ENCODE measurements around the gene H2BK1.

The H2BK1 gene

GRCh38 chr7:151243045-151243349 is 32.7 kb upstream of the H2BK1 start:
- Mint-ChIP-seq H3K36me3 (ENCODE audit: insufficient read depth) (peaks cover 14% of the 10 kb centered on the region), H3K27ac (ENCODE audit: low read depth) (peak overlapping the region; percentile 65), H3K9me3 (no peaks in the 10 kb centered on the region), H3K4me3 (peak overlapping the region; percentile 70), H3K4me1 (peaks cover 34% of the 10 kb centered on the region), H3K27me3 (peaks cover 23% of the 10 kb centered on the region)
- DNase-seq (ENCODE audit: low spot score in 2 of 2) (no peak), ATAC-seq (replicated peaks; ENCODE audit: extremely low read depth, poor library complexity, severe bottlenecking) (no peak)

GRCh38 chr7:151242159-151243044 is 32.1 kb upstream of the H2BK1 start:
- ATAC-seq (replicated peaks; ENCODE audit: extremely low read depth, poor library complexity, severe bottlenecking) = no peak
- no peaks in the 10 kb centered on the region for H3K9me3 Mint-ChIP-seq

GRCh38 chr7:151241755-151242096 is 31.4 kb upstream of the H2BK1 start:
- DNase-seq (ENCODE audit: low spot score in 2 of 2) (no peak), ATAC-seq (replicated peaks; ENCODE audit: extremely low read depth, poor library complexity, severe bottlenecking) (no peak)
- peaks cover 17% of the 10 kb centered on the region for H3K36me3 Mint-ChIP-seq (ENCODE audit: insufficient read depth)
- peaks cover 10% of the 10 kb centered on the region for H3K27me3 Mint-ChIP-seq
- peaks cover 29% of the 10 kb centered on the region for H3K4me1 Mint-ChIP-seq
- H3K9me3 Mint-ChIP-seq = no peaks in the 10 kb centered on the region
- no peak overlapping the region for H3K4me3 Mint-ChIP-seq
- no peak overlapping the region for H3K27ac Mint-ChIP-seq (ENCODE audit: low read depth)

More at GRCh38 chr7:151242159-151243044, 32.1 kb upstream of the H2BK1 start:
- Mint-ChIP-seq H3K27ac (ENCODE audit: low read depth) (peak overlapping the region; percentile 65), H3K27me3 (peaks cover 17% of the 10 kb centered on the region), H3K4me3 (no peak overlapping the region), H3K36me3 (ENCODE audit: insufficient read depth) (peaks cover 14% of the 10 kb centered on the region), H3K4me1 (peaks cover 29% of the 10 kb centered on the region)
- no peak for DNase-seq (ENCODE audit: low spot score in 2 of 2)

- no peak overlapping the region for H3K4me3 Mint-ChIP-seq
- peaks cover 19% of the 10 kb centered on the region for H3K36me3 Mint-ChIP-seq (ENCODE audit: insufficient read depth)
- H3K4me1 Mint-ChIP-seq = peaks cover 24% of the 10 kb centered on the region
- H3K27me3 Mint-ChIP-seq = peaks cover 4% of the 10 kb centered on the region
- no peak overlapping the region for H3K27ac Mint-ChIP-seq (ENCODE audit: low read depth)
- no peaks in the 10 kb centered on the region for H3K9me3 Mint-ChIP-seq
- DNase-seq (ENCODE audit: low spot score in 2 of 2) = no peak
- no peak for ATAC-seq (replicated peaks; ENCODE audit: extremely low read depth, poor library complexity, severe bottlenecking)
Measured at GRCh38 chr7:151240942-151241754, 30.9 kb upstream of the H2BK1 start.

GRCh38 chr7:151240536-151240935 is 30.2 kb upstream of the H2BK1 start:
- ATAC-seq (replicated peaks; ENCODE audit: extremely low read depth, poor library complexity, severe bottlenecking) (no peak), DNase-seq (ENCODE audit: low spot score in 2 of 2) (no peak)
- Mint-ChIP-seq H3K27ac (ENCODE audit: low read depth) (no peak overlapping the region), H3K4me1 (peaks cover 21% of the 10 kb centered on the region), H3K27me3 (no peaks in the 10 kb centered on the region), H3K4me3 (no peak overlapping the region), H3K36me3 (ENCODE audit: insufficient read depth) (peaks cover 19% of the 10 kb centered on the region), H3K9me3 (no peaks in the 10 kb centered on the region)

- no peaks in the 10 kb centered on the region for H3K27me3 Mint-ChIP-seq
- ATAC-seq (replicated peaks; ENCODE audit: extremely low read depth, poor library complexity, severe bottlenecking) = no peak
- no peak overlapping the region for H3K4me3 Mint-ChIP-seq
- no peak for DNase-seq (ENCODE audit: low spot score in 2 of 2)
- H3K36me3 Mint-ChIP-seq (ENCODE audit: insufficient read depth) = peaks cover 19% of the 10 kb centered on the region
- no peak overlapping the region for H3K27ac Mint-ChIP-seq (ENCODE audit: low read depth)
- no peaks in the 10 kb centered on the region for H3K9me3 Mint-ChIP-seq
- peaks cover 21% of the 10 kb centered on the region for H3K4me1 Mint-ChIP-seq
Measured at GRCh38 chr7:151239837-151240459, 29.7 kb upstream of the H2BK1 start.

GRCh38 chr7:151238924-151239836 is 28.9 kb upstream of the H2BK1 start:
- peaks cover 17% of the 10 kb centered on the region for H3K4me1 Mint-ChIP-seq
- no peak overlapping the region for H3K4me3 Mint-ChIP-seq
- peaks cover 21% of the 10 kb centered on the region for H3K36me3 Mint-ChIP-seq (ENCODE audit: insufficient read depth)
- no peaks in the 10 kb centered on the region for H3K9me3 Mint-ChIP-seq
- H3K27ac Mint-ChIP-seq (ENCODE audit: low read depth) = no peak overlapping the region
- DNase-seq (ENCODE audit: low spot score in 2 of 2) (no peak), ATAC-seq (replicated peaks; ENCODE audit: extremely low read depth, poor library complexity, severe bottlenecking) (no peak)
- no peaks in the 10 kb centered on the region for H3K27me3 Mint-ChIP-seq

- peaks cover 17% of the 10 kb centered on the region for H3K4me1 Mint-ChIP-seq
Measured at GRCh38 chr7:151238190-151238810, 28.0 kb upstream of the H2BK1 start.

GRCh38 chr7:151237244-151238189 is 27.2 kb upstream of the H2BK1 start:
- no peaks in the 10 kb centered on the region for H3K27me3 Mint-ChIP-seq
- ATAC-seq (replicated peaks; ENCODE audit: extremely low read depth, poor library complexity, severe bottlenecking) = no peak
- H3K36me3 Mint-ChIP-seq (ENCODE audit: insufficient read depth) = peaks cover 24% of the 10 kb centered on the region

More at GRCh38 chr7:151238190-151238810, 28.0 kb upstream of the H2BK1 start:
- Mint-ChIP-seq H3K27me3 (no peaks in the 10 kb centered on the region), H3K9me3 (no peaks in the 10 kb centered on the region), H3K36me3 (ENCODE audit: insufficient read depth) (peaks cover 19% of the 10 kb centered on the region), H3K27ac (ENCODE audit: low read depth) (no peak overlapping the region), H3K4me3 (no peak overlapping the region)
- no peak for DNase-seq (ENCODE audit: low spot score in 2 of 2)
- no peak for ATAC-seq (replicated peaks; ENCODE audit: extremely low read depth, poor library complexity, severe bottlenecking)

GRCh38 chr7:151236406-151236805 is 26.1 kb upstream of the H2BK1 start:
- no peak for ATAC-seq (replicated peaks; ENCODE audit: extremely low read depth, poor library complexity, severe bottlenecking)
- H3K36me3 Mint-ChIP-seq (ENCODE audit: insufficient read depth) = peaks cover 28% of the 10 kb centered on the region
- H3K9me3 Mint-ChIP-seq = no peaks in the 10 kb centered on the region
- DNase-seq (ENCODE audit: low spot score in 2 of 2) = no peak
- no peak overlapping the region for H3K4me3 Mint-ChIP-seq
- peaks cover 28% of the 10 kb centered on the region for H3K4me1 Mint-ChIP-seq
- H3K27ac Mint-ChIP-seq (ENCODE audit: low read depth) = no peak overlapping the region
- no peaks in the 10 kb centered on the region for H3K27me3 Mint-ChIP-seq

More at GRCh38 chr7:151237244-151238189, 27.2 kb upstream of the H2BK1 start:
- H3K27ac Mint-ChIP-seq (ENCODE audit: low read depth) = no peak overlapping the region
- DNase-seq (ENCODE audit: low spot score in 2 of 2) = no peak
- H3K4me3 Mint-ChIP-seq = no peak overlapping the region
- H3K4me1 Mint-ChIP-seq = peaks cover 18% of the 10 kb centered on the region
- no peaks in the 10 kb centered on the region for H3K9me3 Mint-ChIP-seq
